ENCODE results near the gene FBXO47. TPM values are rescaled to one million over a fixed set of nuclear protein-coding genes. Genes with fewer than 3 reads are reported as not detected.
"Not testable (repeated sequence)": the region's sequence is repeated elsewhere in the genome, so short reads cannot be mapped to it uniquely, and the experiment has no call there.

Gene FBXO47
- total RNA-seq, 1 donor from 2014 or later: not detected

DNA sequence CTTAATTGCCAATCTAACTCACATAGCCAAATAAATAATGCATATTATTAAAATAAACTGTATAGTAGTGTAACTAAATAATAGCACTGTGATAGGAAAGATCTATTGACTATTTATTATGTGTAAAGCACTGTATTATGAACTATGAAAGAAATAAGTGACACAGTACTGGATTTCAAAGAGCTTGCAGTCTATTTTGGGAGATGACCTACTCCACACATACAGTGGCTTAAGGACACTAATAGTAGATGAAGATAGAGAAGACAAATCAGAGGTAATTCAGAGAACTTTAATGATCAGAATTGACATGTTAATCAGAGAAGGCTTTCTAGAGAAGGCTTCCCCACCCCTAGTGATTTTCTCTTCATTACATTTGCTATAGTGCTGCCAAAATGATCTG, 27.2 kb downstream of the FBXO47 start:
- TF ChIP-seq, protein P1, sequence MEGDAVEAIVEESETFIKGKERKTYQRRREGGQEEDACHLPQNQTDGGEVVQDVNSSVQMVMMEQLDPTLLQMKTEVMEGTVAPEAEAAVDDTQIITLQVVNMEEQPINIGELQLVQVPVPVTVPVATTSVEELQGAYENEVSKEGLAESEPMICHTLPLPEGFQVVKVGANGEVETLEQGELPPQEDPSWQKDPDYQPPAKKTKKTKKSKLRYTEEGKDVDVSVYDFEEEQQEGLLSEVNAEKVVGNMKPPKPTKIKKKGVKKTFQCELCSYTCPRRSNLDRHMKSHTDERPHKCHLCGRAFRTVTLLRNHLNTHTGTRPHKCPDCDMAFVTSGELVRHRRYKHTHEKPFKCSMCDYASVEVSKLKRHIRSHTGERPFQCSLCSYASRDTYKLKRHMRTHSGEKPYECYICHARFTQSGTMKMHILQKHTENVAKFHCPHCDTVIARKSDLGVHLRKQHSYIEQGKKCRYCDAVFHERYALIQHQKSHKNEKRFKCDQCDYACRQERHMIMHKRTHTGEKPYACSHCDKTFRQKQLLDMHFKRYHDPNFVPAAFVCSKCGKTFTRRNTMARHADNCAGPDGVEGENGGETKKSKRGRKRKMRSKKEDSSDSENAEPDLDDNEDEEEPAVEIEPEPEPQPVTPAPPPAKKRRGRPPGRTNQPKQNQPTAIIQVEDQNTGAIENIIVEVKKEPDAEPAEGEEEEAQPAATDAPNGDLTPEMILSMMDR (conservative IDR thresholded peaks at IDR 0.05; ENCODE audit: low read depth, low read length): no peak
- no peak for DNase-seq (ENCODE audit: low read depth)
- no peak overlapping the region for H3K4me3 ChIP-seq (ENCODE audit: low read depth, low read length)

DNA sequence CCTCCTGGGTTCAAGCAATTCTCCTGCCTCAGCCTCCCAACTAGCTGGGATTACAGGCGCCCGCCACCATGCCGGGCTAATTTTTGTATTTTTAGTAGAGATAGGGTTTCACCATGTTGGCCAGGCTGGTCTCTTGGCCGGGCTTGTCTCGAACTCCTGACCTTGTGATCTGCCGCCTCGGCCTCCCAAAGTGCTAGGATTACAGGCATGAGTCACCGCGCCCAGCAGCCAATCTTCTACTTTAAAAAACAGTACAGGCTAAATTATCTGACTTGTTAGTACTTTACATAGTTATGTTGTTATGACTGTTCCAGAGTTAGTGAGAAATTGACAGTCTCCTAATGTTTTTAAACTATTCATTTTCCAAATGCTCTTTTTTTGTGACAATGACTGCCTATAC, 33.2 kb downstream of the FBXO47 start:
- not testable (repeated sequence) for DNase-seq (ENCODE audit: low read depth); H3K4me3 ChIP-seq (ENCODE audit: low read depth, low read length)

DNA sequence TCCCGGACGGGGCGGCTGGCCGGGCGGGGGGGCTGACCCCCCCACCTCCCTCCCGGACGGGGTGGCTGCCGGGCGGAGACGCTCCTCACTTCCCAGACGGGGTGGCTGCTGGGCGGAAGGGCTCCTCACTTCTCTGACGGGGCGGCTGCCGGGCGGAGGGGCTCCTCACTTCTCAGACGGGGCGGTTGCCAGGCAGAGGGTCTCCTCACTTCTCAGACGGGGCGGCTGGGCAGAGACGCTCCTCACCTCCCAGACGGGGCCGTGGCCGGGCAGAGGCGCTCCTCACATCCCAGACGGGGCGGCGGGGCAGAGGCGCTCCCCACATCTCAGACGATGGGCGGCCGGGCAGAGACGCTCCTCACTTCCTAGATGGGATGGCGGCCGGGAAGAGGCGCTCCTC, 36.4 kb downstream of the FBXO47 start:
- H3K4me3 ChIP-seq (ENCODE audit: low read depth, low read length); DNase-seq (ENCODE audit: low read depth): not testable (repeated sequence)

DNA sequence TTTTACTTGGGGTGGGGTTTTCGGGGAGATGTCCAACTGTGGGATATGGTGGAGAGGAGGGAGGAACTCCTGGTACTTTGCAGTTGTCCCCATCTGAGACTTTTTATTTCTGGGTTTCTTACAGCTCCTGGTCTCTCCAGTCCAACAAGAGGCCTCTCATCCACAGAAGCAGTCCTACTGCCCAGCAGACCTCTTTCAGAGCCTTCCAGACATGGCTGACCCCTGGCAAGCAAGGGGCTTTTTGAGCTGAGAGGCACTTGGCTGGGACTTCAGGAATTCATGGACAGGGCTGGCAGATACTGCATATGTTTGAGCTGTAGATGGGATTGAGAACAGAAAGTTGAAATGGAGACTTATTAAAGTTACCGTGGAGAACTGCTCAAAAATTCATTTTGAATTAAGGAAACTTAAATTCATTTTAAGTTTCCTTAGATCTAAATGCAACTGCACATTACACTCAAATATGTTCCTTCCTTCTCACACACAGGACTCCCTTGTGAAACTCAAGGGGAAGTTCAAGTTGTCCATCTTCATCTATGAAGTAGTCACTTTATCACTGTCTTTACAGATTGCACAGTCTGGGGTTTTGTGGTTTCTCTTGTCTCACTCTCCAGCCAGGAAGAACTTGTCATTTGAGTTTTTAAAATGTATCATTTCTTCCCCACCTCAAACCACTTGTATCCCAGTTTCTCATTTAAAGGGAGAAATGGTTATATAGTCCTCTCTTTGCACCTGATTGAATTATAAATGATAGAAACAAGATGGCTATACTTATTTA, 40.7 kb downstream of the FBXO47 start:
- no peak overlapping the region for H3K4me3 ChIP-seq (ENCODE audit: low read depth, low read length)
- no peak for DNase-seq (ENCODE audit: low read depth)
- TF ChIP-seq, protein P1 (conservative IDR thresholded peaks at IDR 0.05; ENCODE audit: low read depth, low read length): no peak

DNA sequence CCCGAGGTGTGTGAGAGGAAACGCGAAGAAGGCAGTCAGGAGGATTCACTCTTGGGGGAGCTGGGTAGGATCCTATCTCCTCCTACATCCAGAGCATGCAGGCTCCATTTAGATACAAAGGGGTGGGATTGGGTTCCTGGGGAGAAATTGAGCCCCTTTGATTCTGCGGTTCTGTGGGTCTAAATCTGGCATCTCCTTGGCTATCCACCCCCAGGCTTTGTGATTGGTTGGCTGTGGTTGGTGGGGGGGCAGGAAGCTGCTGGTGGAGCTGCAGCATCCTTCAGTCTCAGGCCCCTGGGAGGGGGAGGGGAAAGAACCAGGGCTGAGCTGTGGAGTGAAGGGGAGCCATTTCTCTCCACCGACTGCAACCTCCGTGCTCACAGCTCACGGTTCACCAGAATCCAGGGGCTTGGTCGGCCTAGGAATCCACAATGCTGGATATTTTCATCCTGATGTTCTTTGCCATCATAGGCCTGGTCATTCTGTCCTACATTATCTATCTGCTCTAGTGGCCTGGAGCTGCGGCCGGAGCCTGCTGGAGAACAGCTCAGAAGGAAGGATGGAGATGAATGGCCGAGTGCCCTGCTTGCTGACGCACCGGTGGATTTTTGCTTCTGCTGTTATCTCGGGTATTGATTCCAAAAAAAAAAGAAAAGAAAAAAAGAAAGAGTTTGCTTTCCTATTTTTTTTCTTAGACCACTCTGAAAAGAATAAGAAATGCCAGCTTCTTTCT, 41.8 kb downstream of the FBXO47 start, which contains the start of gene LASP1NB:
Gene LASP1NB (plus strand): TSS at position 352 of the 733 bp plus-strand sequence.
- no peak within 1 kb of the TSS for H3K4me3 ChIP-seq (ENCODE audit: low read depth, low read length)
- no peak for DNase-seq (ENCODE audit: low read depth)
- TF ChIP-seq, protein P1 (conservative IDR thresholded peaks at IDR 0.05; ENCODE audit: low read depth, low read length): no peak

DNA sequence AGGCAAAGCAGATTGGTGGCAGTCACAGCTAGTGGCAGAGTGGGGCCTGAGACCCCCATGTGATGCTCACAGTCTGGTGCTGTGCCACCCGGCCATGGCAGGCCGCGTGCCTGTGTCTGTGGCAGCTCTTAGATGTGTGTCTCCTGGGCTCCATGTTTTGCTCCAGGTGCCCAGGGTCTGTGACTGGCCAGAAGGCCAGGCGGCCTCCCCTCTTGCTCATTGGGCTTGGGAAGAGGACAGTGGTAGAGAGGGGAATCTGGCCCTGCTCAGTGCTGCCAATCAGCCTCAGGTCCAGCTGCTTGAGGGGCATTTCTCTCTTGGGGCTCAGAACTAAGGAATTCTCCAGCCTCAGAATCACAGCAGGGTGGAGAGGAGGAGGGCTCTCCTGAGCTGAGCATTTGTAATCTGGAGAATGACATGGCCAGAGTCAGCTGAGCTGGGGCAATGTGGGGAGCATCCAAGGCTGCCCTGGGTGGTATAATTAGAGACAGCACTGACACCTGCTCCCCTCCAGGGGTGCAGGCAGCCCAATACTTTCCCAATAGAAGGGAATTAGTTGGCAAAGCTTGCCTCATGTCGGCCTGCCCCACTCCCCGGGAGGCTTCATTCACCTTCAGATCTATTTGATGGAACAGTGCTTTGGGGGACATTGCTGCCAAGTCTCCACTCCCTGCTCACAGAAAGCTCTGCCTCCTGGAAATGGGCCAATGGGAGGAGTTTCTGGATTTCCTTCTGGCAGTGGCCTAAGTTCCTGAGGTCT, 44.5 kb downstream of the FBXO47 start:
- no peak overlapping the region for H3K4me3 ChIP-seq (ENCODE audit: low read depth, low read length)
- DNase-seq (ENCODE audit: low read depth): no peak
- TF ChIP-seq, protein P1 (conservative IDR thresholded peaks at IDR 0.05; ENCODE audit: low read depth, low read length): no peak

DNA sequence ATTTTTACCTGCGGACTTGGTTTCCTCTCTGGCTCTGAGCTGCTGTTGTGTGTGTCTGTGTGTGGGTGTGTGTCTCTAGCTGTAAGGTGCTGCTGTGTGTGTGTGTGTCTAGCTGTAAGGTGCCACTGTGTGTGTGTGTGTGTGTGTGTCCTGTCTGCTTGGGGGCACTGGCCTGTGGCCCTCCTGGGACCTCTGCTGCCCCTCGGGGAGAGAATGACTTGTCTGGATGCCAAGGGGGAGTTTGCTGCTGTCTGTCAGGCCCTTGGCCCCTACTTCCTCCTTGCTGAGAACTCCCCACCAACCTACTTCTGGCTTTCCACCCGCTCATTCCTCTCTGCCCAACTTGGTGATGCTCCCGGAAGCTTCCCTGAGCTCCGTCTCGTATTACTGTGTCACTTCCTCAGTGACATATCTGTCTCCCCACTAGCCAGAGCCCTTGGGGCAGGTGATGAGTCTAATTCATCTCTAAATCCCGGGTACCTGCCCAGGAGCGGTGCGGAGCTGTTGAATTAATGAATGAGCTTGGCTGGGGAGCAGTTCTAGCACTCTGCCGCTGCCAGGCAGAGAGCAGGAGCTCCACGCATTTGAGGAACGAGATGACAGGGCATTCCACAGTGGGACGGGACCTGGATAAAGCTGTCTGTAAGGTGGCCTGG, 45.3 kb downstream of the FBXO47 start:
- DNase-seq (ENCODE audit: low read depth): no peak
- TF ChIP-seq, protein P1 (conservative IDR thresholded peaks at IDR 0.05; ENCODE audit: low read depth, low read length): no peak

More for the DNA sequence above, 45.3 kb downstream of the FBXO47 start:
- H3K4me3 ChIP-seq (ENCODE audit: low read depth, low read length): no peak overlapping the region
